ENCODE measurements around the gene CCNA2. TPM values are rescaled to one million over a fixed set of nuclear protein-coding genes. Genes with fewer than 3 reads are reported as not detected.

CCNA2 gene
- total and polyA plus RNA-seq, 2 donors (not counting 3 experiments of a cell fraction or from before 2014, with no cell fraction given): 23.3 to 65.4 TPM

GRCh38 chr4:121869841-121870822, 46.4 kb upstream of the CCNA2 start, which contains the start of gene BBS7:
Gene BBS7 (minus strand): TSS chr4:121870474. CDS start chr4:121870313, 161 bp downstream.
- ChIA-PET POLR2A (interaction anchor here (0.6 to 0.9 kb wide), 2 partner anchors 8 to 668 kb away, joined by 4 to 7 read pairs; no protein-coding TSS in a partner anchor), CTCF (interaction anchor here (0.7 to 1.5 kb wide), 10 partner anchors 14 to 499 kb away, joined by 3 to 6 read pairs (median 3); partner anchors contain the start of gene CCNA2)
- Histone ChIP-seq H3K79me2 (ENCODE audit: control insufficient read depth, insufficient read depth, low read length) (peaks cover 5% of the 10 kb centered on the region), H3K4me3 (replicated peaks in 1 of 3; ENCODE audit: insufficient read depth in 1 of 3, low read depth in 1 of 3, low read length in 3 of 3) (peak within 1 kb of the TSS; percentile 76 to 84 (median 80)), H3K27me3 (ENCODE audit: control insufficient read depth in 2 of 2, insufficient read depth in 2 of 2, low read length in 2 of 2) (no peaks in the 10 kb centered on the region), H3K4me2 (ENCODE audit: insufficient read depth, low read length) (peak within 1 kb of the TSS; percentile 84), H3K9me3 (replicated peaks; ENCODE audit: control insufficient read depth, insufficient read depth, low read length) (no peaks in the 10 kb centered on the region), H3K9me1 (replicated peaks; ENCODE audit: control insufficient read depth, extremely low read depth, insufficient read depth, low read length) (peaks cover 5% of the 10 kb centered on the region), H2AFZ (ENCODE audit: low read depth, low read length) (peak within 1 kb of the TSS; percentile 95), H3K4me1 (ENCODE audit: control insufficient read depth, extremely low read depth, insufficient read depth, low read length) (peaks cover 10% of the 10 kb centered on the region), H4K20me1 (replicated peaks; ENCODE audit: control insufficient read depth, extremely low read depth, insufficient read depth, low read length) (no peaks in the 10 kb centered on the region), H3K9ac (replicated peaks; ENCODE audit: extremely low read depth, insufficient read depth, low read length) (peak within 1 kb of the TSS; percentile 78), H3K36me3 (ENCODE audit: control insufficient read depth in 2 of 2, extremely low read depth in 1 of 2, insufficient read depth in 2 of 2, low read length in 2 of 2) (no peaks in the 10 kb centered on the region), H3K27ac (ENCODE audit: insufficient read depth, low read depth, low read length) (peak within 1 kb of the TSS; percentile 58)
- dilution Hi-C loops (cut with MboI; ENCODE audit: extremely low pct_ligation_motif_present, low sequenced_read_pairs): no loop called here
- intact Hi-C loops (cut with micrococcal nuclease): loop anchor here (1.0 kb wide), 2 partner anchors 46 to 69 kb away; partner anchors contain the start of gene EXOSC9
- DNase-seq (ENCODE audit: low read depth, low spot score): peak; percentile 99
- TF ChIP-seq MAX (IDR thresholded peaks at IDR 0.05; ENCODE audit: insufficient read depth, insufficient read length) (no peak), JUN (IDR thresholded peaks at IDR 0.05; ENCODE audit: borderline replicate concordance, insufficient read depth, insufficient read length, low read depth) (no peak), MYC (IDR thresholded peaks at IDR 0.05; ENCODE audit: low read depth, low read length) (no peak), POLR2A (IDR thresholded peaks at IDR 0.05; ENCODE audit: low read depth, low read length) (peak; percentile 96), POLR2AphosphoS5 (IDR thresholded peaks at IDR 0.05; ENCODE audit: insufficient read depth, low read depth, low read length) (peak; percentile 91), GATA2 (IDR thresholded peaks at IDR 0.05; ENCODE audit: insufficient read depth, insufficient read length, low read depth, low read length) (no peak)
- TSS peak; percentile 51 for BruUV-seq (replicated peaks)
- peak; percentile 96 for FAIRE-seq

Data from endothelial cell of umbilical vein (primary cell).